ENCODE data around the gene STAT1.

Gene STAT1

DNA sequence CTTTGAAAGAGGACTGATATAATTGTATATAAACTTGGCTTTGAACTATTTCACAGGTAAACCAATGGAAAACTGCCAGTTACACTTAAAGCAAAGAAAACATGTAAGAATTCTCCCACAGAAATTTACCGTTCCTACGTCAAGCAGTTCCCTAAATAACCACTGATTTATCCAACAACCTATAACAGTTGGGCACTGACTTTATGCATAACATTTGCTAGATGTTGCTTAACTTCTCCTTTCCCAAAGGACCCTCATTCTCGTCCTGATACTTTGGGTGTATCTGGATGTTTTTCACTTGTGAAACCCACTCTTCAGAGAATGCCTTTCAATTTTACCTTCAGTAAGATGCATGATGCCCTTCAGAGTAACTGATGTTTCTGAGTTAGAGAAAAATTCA, 43.8 kb downstream of the STAT1 start:
- no peak overlapping the region for H2AFZ ChIP-seq (ENCODE audit: low read depth)
- 0 out of 2 replicates have a peak, but pooled peaks cover 6% of the 10 kb centered on the region for H3K36me3 ChIP-seq (ENCODE audit: insufficient read depth)

GRCh38 chr2:190968522-190968921, 45.4 kb downstream of the STAT1 start:
- no peaks in the 10 kb centered on the region for H3K27me3 ChIP-seq (ENCODE audit: insufficient read depth, low read depth)
- H3K9ac ChIP-seq = no peak overlapping the region
- H3K36me3 ChIP-seq (ENCODE audit: insufficient read depth) = 0 out of 2 replicates have a peak, but pooled peaks cover 6% of the 10 kb centered on the region
- H2AFZ ChIP-seq (ENCODE audit: low read depth) = no peak overlapping the region
- H3K4me2 ChIP-seq = no peak overlapping the region
- TF ChIP-seq, protein P1, sequence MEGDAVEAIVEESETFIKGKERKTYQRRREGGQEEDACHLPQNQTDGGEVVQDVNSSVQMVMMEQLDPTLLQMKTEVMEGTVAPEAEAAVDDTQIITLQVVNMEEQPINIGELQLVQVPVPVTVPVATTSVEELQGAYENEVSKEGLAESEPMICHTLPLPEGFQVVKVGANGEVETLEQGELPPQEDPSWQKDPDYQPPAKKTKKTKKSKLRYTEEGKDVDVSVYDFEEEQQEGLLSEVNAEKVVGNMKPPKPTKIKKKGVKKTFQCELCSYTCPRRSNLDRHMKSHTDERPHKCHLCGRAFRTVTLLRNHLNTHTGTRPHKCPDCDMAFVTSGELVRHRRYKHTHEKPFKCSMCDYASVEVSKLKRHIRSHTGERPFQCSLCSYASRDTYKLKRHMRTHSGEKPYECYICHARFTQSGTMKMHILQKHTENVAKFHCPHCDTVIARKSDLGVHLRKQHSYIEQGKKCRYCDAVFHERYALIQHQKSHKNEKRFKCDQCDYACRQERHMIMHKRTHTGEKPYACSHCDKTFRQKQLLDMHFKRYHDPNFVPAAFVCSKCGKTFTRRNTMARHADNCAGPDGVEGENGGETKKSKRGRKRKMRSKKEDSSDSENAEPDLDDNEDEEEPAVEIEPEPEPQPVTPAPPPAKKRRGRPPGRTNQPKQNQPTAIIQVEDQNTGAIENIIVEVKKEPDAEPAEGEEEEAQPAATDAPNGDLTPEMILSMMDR (conservative IDR thresholded peaks at IDR 0.05; ENCODE audit: low read depth, low read length) = no peak
- no peaks in the 10 kb centered on the region for H3K79me2 ChIP-seq (ENCODE audit: insufficient read depth, low read depth)
- no peak overlapping the region for H3K27ac ChIP-seq
- H3K4me1 ChIP-seq (ENCODE audit: low read depth, poor library complexity, severe bottlenecking) = peaks cover 18% of the 10 kb centered on the region
- no peaks in the 10 kb centered on the region for H4K20me1 ChIP-seq (ENCODE audit: insufficient read depth)
- no peak overlapping the region for H3K4me3 ChIP-seq (IDR thresholded peaks at IDR 0.05; ENCODE audit: insufficient read depth, low read depth, low read length)

More for the DNA sequence above, 43.8 kb downstream of the STAT1 start:
- peaks cover 4% of the 10 kb centered on the region for H3K4me1 ChIP-seq (ENCODE audit: low read depth, poor library complexity, severe bottlenecking)
- no peak overlapping the region for H3K4me3 ChIP-seq (IDR thresholded peaks at IDR 0.05; ENCODE audit: insufficient read depth, low read depth, low read length)
- no peaks in the 10 kb centered on the region for H3K79me2 ChIP-seq (ENCODE audit: insufficient read depth, low read depth)
- TF ChIP-seq, protein P1 (conservative IDR thresholded peaks at IDR 0.05; ENCODE audit: low read depth, low read length) = no peak
- H3K27me3 ChIP-seq (ENCODE audit: insufficient read depth, low read depth) = no peaks in the 10 kb centered on the region
- H3K9ac ChIP-seq = no peak overlapping the region
- no peak overlapping the region for H3K4me2 ChIP-seq
- H4K20me1 ChIP-seq (ENCODE audit: insufficient read depth) = no peaks in the 10 kb centered on the region
- H3K27ac ChIP-seq = no peak overlapping the region

GRCh38 chr2:190965580-190966222, 48.3 kb downstream of the STAT1 start:
- H3K4me1 ChIP-seq (ENCODE audit: low read depth, poor library complexity, severe bottlenecking) = peaks cover 34% of the 10 kb centered on the region
- H3K79me2 ChIP-seq (ENCODE audit: insufficient read depth, low read depth) = no peaks in the 10 kb centered on the region
- TF ChIP-seq, protein P1 (conservative IDR thresholded peaks at IDR 0.05; ENCODE audit: low read depth, low read length) = no peak
- H3K4me3 ChIP-seq (IDR thresholded peaks at IDR 0.05; ENCODE audit: insufficient read depth, low read depth, low read length) = no peak overlapping the region
- H3K27me3 ChIP-seq (ENCODE audit: insufficient read depth, low read depth) = no peaks in the 10 kb centered on the region
- H3K9ac ChIP-seq = no peak overlapping the region
- no peak overlapping the region for H2AFZ ChIP-seq (ENCODE audit: low read depth)
- no peaks in the 10 kb centered on the region for H4K20me1 ChIP-seq (ENCODE audit: insufficient read depth)
- no peak overlapping the region for H3K4me2 ChIP-seq
- 0 out of 2 replicates have a peak, but pooled peaks cover 6% of the 10 kb centered on the region for H3K36me3 ChIP-seq (ENCODE audit: insufficient read depth)
- H3K27ac ChIP-seq = no peak overlapping the region

- no peak overlapping the region for H2AFZ ChIP-seq (ENCODE audit: low read depth)
- no peaks in the 10 kb centered on the region for H4K20me1 ChIP-seq (ENCODE audit: insufficient read depth)
- H3K4me1 ChIP-seq (ENCODE audit: low read depth, poor library complexity, severe bottlenecking) = peaks cover 34% of the 10 kb centered on the region
- H3K79me2 ChIP-seq (ENCODE audit: insufficient read depth, low read depth) = no peaks in the 10 kb centered on the region
- H3K4me3 ChIP-seq (IDR thresholded peaks at IDR 0.05; ENCODE audit: insufficient read depth, low read depth, low read length) = no peak overlapping the region
- TF ChIP-seq, protein P1 (conservative IDR thresholded peaks at IDR 0.05; ENCODE audit: low read depth, low read length) = no peak
- H3K9ac ChIP-seq = no peak overlapping the region
- no peaks in the 10 kb centered on the region for H3K27me3 ChIP-seq (ENCODE audit: insufficient read depth, low read depth)
- no peak overlapping the region for H3K27ac ChIP-seq
- 0 out of 2 replicates have a peak, but pooled peaks cover 6% of the 10 kb centered on the region for H3K36me3 ChIP-seq (ENCODE audit: insufficient read depth)
- H3K4me2 ChIP-seq = 0 out of 2 replicates have a peak overlapping the region, but pooled peaks have one; percentile 1
Observed at GRCh38 chr2:190964170-190964795, 49.7 kb downstream of the STAT1 start.
